Effector memory CD8-positive, alpha-beta T cell (primary cell): ENCODE data around the gene NAA35.

Experiments
- ATAC-seq: fragments of 150-1000 bp; cut with Tn5 transposase; replicated peaks from 2 replicates; pipeline ENCODE4 v1.10.0; 2021; ENCODE audit warnings: mild to moderate bottlenecking, moderate library complexity
- DNase-seq, 3 experiments: peaks; one replicate each; pipeline ENCODE4 v3.0.0; 2021
- H3K27ac Mint-ChIP-seq, 2 donors: one replicate each; pipeline ENCODE4 v1.8.0; 2022; ENCODE audit warnings: mild to moderate bottlenecking in 2 of 2, mixed read lengths in 2 of 2, moderate library complexity in 2 of 2
- H3K27me3 Mint-ChIP-seq, 2 donors: one replicate each; pipeline ENCODE4 v1.8.0; 2022; ENCODE audit warnings: mixed read lengths in 2 of 2
- H3K36me3 Mint-ChIP-seq: one replicate; pipeline ENCODE4 v1.8.0; 2022; ENCODE audit warnings: mild to moderate bottlenecking, moderate library complexity, mixed read lengths; ENCODE audit not compliant: insufficient read depth
- H3K4me1 Mint-ChIP-seq, 2 donors: one replicate each; pipeline ENCODE4 v1.8.0; 2022; ENCODE audit warnings: low read depth in 2 of 2, mixed read lengths in 2 of 2
- H3K4me3 Mint-ChIP-seq, 2 donors: one replicate each; pipeline ENCODE4 v1.8.0; 2022; ENCODE audit warnings: mild to moderate bottlenecking in 2 of 2, mixed read lengths in 2 of 2, moderate library complexity in 2 of 2
- H3K9me3 Mint-ChIP-seq, 2 donors: one replicate each; pipeline ENCODE4 v1.8.0; 2022; ENCODE audit warnings: mixed read lengths in 2 of 2

NAA35 gene

DNA sequence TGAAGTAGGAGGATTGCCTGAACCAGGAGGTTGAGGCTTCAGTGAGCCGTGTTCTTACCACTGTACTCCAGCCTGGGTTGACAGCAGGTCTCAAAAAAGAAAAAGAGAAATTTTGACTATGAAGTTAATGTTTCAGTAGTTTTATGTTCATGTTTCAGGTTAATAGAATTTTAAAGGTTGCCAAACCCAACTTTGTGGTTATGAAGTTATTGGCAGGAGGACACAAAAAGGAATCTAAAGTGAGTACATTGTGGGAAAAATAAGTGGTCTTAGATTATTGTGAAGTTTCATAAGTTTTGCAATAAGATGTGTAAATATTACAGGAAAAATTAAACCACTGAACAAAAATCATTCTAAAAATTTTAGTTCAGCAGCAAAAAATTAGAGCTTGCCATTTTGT, 79.8 kb downstream of the NAA35 start:
- Mint-ChIP-seq H3K4me1 (peaks cover 2 to 4% of the 10 kb centered on the region in 2 donors), H3K27ac (peak overlapping the region in 1 of 2 donors; percentile 42), H3K9me3 (no peaks in the 10 kb centered on the region), H3K4me3 (no peak overlapping the region), H3K27me3 (no peaks in the 10 kb centered on the region), H3K36me3 (peaks cover 61% of the 10 kb centered on the region)
- DNase-seq (no peak), ATAC-seq (no peak)

DNA sequence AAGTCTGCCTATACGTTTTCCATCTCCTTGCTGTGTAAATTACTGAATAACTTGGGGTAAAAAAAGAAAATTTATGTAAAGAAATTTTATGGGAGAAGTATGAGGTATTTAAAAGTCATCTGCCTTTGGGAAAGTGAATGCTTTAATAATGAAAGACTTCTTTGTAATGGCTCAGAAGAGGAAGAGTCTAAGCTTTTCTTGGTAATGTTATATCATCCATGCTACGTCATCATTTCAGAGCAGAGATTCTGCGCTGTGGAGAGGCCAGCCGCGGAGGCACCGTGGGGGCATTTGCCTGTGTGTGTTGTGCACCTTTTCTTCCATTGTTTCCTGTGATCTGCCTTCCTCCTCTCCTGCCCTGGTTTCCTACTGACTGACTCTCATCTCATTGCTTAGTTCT, 80.2 kb downstream of the NAA35 start:
- no peaks in the 10 kb centered on the region for H3K27me3 Mint-ChIP-seq
- H3K9me3 Mint-ChIP-seq, result no peaks in the 10 kb centered on the region
- H3K4me1 Mint-ChIP-seq, result peaks cover 2 to 4% of the 10 kb centered on the region in 2 donors
- peak overlapping the region; percentile 24 to 42 for H3K27ac Mint-ChIP-seq
- H3K4me3 Mint-ChIP-seq, result no peak overlapping the region
- no peak for ATAC-seq
- DNase-seq, result no peak
- H3K36me3 Mint-ChIP-seq, result peaks cover 59% of the 10 kb centered on the region

DNA sequence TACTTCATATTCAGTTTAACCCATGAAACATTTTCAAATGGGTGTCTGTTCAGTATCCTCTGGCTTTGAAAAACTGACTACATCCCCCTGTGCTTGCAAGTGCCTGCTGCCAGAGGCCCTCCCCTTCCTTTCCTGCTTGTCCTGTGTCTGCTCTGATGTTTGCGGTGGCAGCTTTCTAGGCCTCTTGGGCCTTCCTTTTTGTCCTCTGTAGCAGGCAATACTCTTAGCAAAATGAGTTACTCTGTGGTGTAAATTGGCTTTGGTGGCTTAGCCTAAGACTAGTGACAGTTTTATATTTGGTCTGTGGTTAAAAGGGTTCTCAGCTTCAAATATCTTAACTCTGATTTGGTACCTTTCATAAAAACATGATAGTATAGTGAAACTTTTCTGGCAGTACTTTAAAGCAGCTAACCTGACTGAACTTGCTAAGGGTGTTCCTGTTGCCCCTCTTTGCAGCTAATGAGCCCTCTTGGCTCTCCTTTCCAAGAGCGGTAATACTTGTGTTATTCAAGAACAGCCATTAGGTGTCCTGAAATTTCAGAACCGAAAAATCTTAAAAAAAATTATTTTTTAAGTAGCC, 81.8 kb downstream of the NAA35 start:
- no peaks in the 10 kb centered on the region for H3K9me3 Mint-ChIP-seq
- H3K36me3 Mint-ChIP-seq, result peaks cover 46% of the 10 kb centered on the region
- H3K27ac Mint-ChIP-seq, result peak overlapping the region in 1 of 2 donors; percentile 77
- ATAC-seq, result no peak
- no peak for DNase-seq
- peaks cover 2 to 4% of the 10 kb centered on the region in 2 donors for H3K4me1 Mint-ChIP-seq
- H3K27me3 Mint-ChIP-seq, result no peaks in the 10 kb centered on the region
- no peak overlapping the region for H3K4me3 Mint-ChIP-seq

DNA sequence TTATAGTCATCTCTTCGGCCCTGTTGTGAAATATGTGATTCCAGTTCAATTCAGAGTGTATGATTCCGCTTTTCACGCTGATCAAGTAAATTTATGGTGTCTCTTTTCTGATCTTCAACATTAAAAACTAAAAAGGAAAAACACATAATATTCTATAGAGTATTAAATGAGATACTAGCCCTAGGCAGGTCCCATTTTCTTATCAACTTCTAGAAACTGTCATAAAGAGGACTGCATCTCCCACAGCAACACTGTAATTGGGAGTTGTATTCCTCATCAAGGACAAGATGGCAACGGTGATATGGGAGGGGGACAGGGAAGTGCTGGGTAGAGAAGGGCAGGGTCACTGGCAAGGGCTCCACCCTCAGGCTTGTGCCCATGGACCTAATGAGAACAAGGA, 86.8 kb downstream of the NAA35 start:
- H3K4me1 Mint-ChIP-seq, result peaks cover under 1 to 2% of the 10 kb centered on the region in 2 donors
- no peak overlapping the region for H3K27ac Mint-ChIP-seq
- no peaks in the 10 kb centered on the region for H3K27me3 Mint-ChIP-seq
- peaks cover 0 to 1% of the 10 kb centered on the region in 2 donors for H3K9me3 Mint-ChIP-seq
- H3K36me3 Mint-ChIP-seq, result peaks cover 11% of the 10 kb centered on the region
- H3K4me3 Mint-ChIP-seq, result no peak overlapping the region
- ATAC-seq (no peak), DNase-seq (no peak)

- Mint-ChIP-seq H3K27me3 (no peaks in the 10 kb centered on the region), H3K9me3 (peaks cover 0 to 1% of the 10 kb centered on the region in 2 donors), H3K36me3 (peaks cover 10% of the 10 kb centered on the region), H3K4me1 (no peaks in the 10 kb centered on the region), H3K27ac (no peak overlapping the region), H3K4me3 (no peak overlapping the region)
- ATAC-seq (no peak), DNase-seq (no peak)
Observed at GRCh38 chr9:86034863-86035734, 94.2 kb downstream of the NAA35 start.

DNA sequence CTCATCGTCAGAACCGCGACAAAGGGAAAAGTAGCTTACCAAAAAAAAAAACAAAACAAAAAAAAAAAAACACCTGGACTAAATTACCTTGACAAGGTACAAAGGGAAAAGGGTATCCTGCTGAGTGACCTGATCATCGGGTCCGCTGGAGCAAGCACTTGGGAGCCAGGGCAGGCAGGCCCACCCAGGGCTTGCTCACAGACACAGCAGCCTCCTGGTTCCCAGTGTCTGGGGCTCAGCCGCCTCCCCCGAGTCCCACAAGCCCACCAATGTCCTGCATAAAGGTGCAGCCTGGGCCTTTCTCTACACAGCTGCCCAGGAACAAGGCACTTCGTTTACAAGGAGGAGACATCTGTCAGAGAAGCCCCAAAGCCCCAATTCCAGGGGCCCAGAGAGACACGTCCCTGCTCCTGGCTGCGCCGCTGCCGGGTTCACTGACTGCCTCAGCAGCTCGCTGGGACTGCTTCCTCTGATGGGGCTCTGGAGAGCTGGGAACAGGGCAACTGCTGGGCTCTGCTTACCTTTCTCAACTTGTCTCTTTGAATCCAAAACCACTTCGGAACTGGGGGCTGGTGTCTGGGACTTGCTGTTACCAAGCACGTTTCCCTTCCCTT, 95.0 kb downstream of the NAA35 start:
- no peak for DNase-seq
- no peak overlapping the region for H3K4me3 Mint-ChIP-seq
- no peaks in the 10 kb centered on the region for H3K27me3 Mint-ChIP-seq
- peaks cover 0 to 1% of the 10 kb centered on the region in 2 donors for H3K9me3 Mint-ChIP-seq
- no peak for ATAC-seq
- H3K4me1 Mint-ChIP-seq, result no peaks in the 10 kb centered on the region
- no peak overlapping the region for H3K27ac Mint-ChIP-seq
- H3K36me3 Mint-ChIP-seq, result peaks cover 10% of the 10 kb centered on the region

GRCh38 chr9:86036555-86036954, 95.6 kb downstream of the NAA35 start:
- Mint-ChIP-seq H3K36me3 (peaks cover 10% of the 10 kb centered on the region), H3K9me3 (peaks cover 0 to 1% of the 10 kb centered on the region in 2 donors), H3K27me3 (no peaks in the 10 kb centered on the region), H3K4me1 (no peaks in the 10 kb centered on the region), H3K27ac (no peak overlapping the region), H3K4me3 (no peak overlapping the region)
- ATAC-seq, result no peak
- DNase-seq, result no peak

GRCh38 chr9:86039991-86040860, 99.3 kb downstream of the NAA35 start:
- Mint-ChIP-seq H3K4me1 (no peaks in the 10 kb centered on the region), H3K27me3 (no peaks in the 10 kb centered on the region), H3K9me3 (no peaks in the 10 kb centered on the region), H3K36me3 (peaks cover 6% of the 10 kb centered on the region), H3K27ac (peak overlapping the region in 1 of 2 donors; percentile 19), H3K4me3 (no peak overlapping the region)
- ATAC-seq, result no peak
- no peak for DNase-seq

- no peaks in the 10 kb centered on the region for H3K4me1 Mint-ChIP-seq
- no peaks in the 10 kb centered on the region for H3K9me3 Mint-ChIP-seq
- ATAC-seq (no peak), DNase-seq (no peak)
- H3K27me3 Mint-ChIP-seq, result no peaks in the 10 kb centered on the region
- no peak overlapping the region for H3K4me3 Mint-ChIP-seq
- peaks cover 2% of the 10 kb centered on the region for H3K36me3 Mint-ChIP-seq
- H3K27ac Mint-ChIP-seq, result peak overlapping the region in 1 of 2 donors; percentile 19
Observed at GRCh38 chr9:86040861-86041155, 99.9 kb downstream of the NAA35 start.

DNA sequence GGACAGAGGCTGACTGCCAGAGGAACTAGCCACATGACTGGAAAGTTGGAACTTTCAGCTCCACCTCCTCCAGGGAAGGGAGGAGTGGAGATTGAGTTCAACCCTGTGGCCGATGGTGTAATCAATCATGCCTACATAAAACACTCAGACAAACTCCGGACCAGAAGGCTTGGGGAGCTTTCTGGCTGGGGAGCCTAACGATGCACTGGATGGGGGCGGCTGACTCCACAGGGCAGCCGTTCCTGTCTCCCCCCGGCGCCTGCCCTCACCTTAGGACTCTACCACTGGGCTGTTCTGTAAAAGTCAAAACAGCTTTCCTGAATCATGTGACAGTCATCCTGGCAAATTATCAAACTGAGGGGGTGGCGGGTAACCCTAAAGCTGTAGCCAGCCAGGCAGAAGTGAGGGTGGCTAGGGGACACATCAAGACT, 100.4 kb downstream of the NAA35 start:
- Mint-ChIP-seq H3K9me3 (no peaks in the 10 kb centered on the region), H3K27me3 (no peaks in the 10 kb centered on the region), H3K27ac (no peak overlapping the region), H3K36me3 (peaks cover 2% of the 10 kb centered on the region), H3K4me1 (no peaks in the 10 kb centered on the region), H3K4me3 (no peak overlapping the region)
- ATAC-seq, result no peak
- DNase-seq, result no peak

DNA sequence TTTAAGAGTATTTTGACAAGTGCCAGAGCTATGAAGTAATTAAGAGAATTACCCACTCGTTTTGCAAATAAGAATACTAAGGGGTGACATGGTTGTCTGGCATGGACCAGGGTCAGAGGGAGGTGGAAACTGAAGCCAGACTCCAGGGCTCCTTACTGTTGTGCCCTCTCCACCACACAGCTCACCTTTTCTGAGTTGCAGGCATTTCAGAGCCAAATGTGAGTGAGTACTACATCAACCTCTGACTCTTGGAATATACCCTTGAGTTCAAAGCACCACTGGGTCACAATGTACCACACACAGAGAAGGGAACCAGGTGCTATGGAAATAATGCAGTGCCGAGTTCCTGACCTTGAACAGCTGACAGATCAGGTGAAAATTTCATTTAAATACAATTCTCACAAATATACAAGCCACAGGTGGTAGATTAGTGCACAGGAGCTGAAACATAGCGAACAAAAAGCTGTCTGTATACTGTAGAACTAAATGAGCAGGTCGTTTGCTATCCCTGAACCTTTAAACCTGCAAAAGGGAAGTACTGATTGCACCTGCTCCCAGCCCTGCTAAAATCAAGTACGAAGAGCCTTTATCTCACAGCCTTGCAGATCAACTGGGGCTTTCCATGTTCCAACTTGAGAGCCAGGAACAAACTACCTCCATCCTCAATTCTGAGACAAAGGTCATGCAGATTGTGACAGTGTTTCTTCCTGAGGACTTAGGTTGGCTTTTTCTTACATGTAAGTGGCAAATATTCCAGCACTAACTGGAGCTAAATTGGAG, 101.4 kb downstream of the NAA35 start:
- DNase-seq, result no peak
- H3K36me3 Mint-ChIP-seq, result peaks cover 2% of the 10 kb centered on the region
- no peaks in the 10 kb centered on the region for H3K9me3 Mint-ChIP-seq
- H3K4me1 Mint-ChIP-seq, result no peaks in the 10 kb centered on the region
- no peak overlapping the region for H3K27ac Mint-ChIP-seq
- H3K27me3 Mint-ChIP-seq, result no peaks in the 10 kb centered on the region
- no peak overlapping the region for H3K4me3 Mint-ChIP-seq
- no peak for ATAC-seq

DNA sequence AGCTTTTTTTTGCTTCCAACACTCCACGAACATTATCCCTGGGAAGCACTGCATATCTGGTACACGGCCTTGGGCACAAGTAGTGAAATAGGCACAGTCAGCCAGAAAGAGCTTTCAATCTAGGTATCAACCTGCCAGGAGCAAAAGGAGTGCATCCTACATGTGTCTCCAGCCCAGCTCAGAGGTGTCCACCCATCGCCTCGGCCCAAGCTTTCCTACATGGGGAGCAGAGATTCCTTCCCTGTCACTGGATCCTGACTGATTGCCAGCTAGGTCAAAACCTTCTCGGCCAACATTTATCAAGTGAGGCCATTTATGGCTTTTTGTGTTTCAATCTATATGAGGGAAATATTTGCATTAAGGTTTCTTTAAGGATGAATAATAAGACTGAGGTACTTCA, 102.6 kb downstream of the NAA35 start:
- Mint-ChIP-seq H3K36me3 (no peaks in the 10 kb centered on the region), H3K9me3 (no peaks in the 10 kb centered on the region), H3K4me3 (no peak overlapping the region), H3K27me3 (no peaks in the 10 kb centered on the region), H3K27ac (no peak overlapping the region), H3K4me1 (no peaks in the 10 kb centered on the region)
- ATAC-seq (no peak), DNase-seq (no peak)

GRCh38 chr9:86043999-86044398, 103.1 kb downstream of the NAA35 start:
- Mint-ChIP-seq H3K27me3 (no peaks in the 10 kb centered on the region), H3K9me3 (no peaks in the 10 kb centered on the region), H3K27ac (no peak overlapping the region), H3K36me3 (no peaks in the 10 kb centered on the region), H3K4me1 (no peaks in the 10 kb centered on the region), H3K4me3 (no peak overlapping the region)
- ATAC-seq, result no peak
- no peak for DNase-seq
